Testis (tissue), 2 donors: ENCODE measurements around the gene SLC11A2.

Source experiments
- POLR2A ChIP-seq: fragments of 450-650 bp; IDR thresholded peaks from one replicate; pipeline ENCODE4 v1.6.1; 2017; ENCODE audit warnings: antibody characterized with exemption, mild to moderate bottlenecking, moderate library complexity
- TF ChIP-seq, protein P1 (sequence below), 3 experiments: fragments of 450-650 bp in 2 of 3; fragments of 200-600 bp in 1 of 3; sonication (generic) in 1 of 3; IDR thresholded peaks; one replicate each; pipeline ENCODE4 v1.5.1; 2016 to 2019; ENCODE audit warnings: antibody characterized with exemption in 3 of 3, mild to moderate bottlenecking in 2 of 3, moderate library complexity in 1 of 3

DNA sequence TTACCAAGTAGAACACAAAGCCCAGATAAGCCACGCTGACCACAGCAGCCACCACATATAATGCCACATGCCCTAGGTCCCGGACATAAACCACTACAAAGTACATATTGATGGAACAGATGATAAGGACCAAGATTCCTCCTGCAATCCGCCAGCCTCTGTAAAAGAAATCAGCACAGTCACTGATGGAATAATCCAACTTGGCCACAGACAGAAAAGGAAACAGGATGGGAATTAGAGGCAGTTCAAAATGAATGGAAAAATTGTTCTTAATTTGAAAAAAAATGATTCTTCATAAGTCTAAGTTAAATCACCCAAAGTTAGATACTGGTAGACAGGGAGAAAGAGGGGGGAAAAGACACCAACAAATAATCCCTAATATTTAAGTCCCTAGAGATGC is 35.4 kb downstream of the SLC11A2 start:
- TF ChIP-seq, protein P1, sequence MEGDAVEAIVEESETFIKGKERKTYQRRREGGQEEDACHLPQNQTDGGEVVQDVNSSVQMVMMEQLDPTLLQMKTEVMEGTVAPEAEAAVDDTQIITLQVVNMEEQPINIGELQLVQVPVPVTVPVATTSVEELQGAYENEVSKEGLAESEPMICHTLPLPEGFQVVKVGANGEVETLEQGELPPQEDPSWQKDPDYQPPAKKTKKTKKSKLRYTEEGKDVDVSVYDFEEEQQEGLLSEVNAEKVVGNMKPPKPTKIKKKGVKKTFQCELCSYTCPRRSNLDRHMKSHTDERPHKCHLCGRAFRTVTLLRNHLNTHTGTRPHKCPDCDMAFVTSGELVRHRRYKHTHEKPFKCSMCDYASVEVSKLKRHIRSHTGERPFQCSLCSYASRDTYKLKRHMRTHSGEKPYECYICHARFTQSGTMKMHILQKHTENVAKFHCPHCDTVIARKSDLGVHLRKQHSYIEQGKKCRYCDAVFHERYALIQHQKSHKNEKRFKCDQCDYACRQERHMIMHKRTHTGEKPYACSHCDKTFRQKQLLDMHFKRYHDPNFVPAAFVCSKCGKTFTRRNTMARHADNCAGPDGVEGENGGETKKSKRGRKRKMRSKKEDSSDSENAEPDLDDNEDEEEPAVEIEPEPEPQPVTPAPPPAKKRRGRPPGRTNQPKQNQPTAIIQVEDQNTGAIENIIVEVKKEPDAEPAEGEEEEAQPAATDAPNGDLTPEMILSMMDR (IDR thresholded peaks at IDR 0.05): no peak
- no peak for TF ChIP-seq POLR2A
